IMR-90 (cell line): Measurements from ENCODE around the gene ANTXR1. TPM values are rescaled to one million over a fixed set of nuclear protein-coding genes. Genes with fewer than 3 reads are reported as not detected.

Experiments used
- ATAC-seq: fragments of 200-7000 bp; cut with Tn5 transposase; 2 replicates; pipeline ENCODE4 v1.9.1; 2020; ENCODE audit warnings: low read depth, mild to moderate bottlenecking, moderate library complexity
- BruUV-seq: library from RNA; stranded (reverse); fragments of 400-500 nt; replicated peaks from 2 replicates; lab custom pipeline; 2021; lab: Mats Ljungman, UMichigan
- CTCF ChIA-PET: fragments of 300-600 bp; formaldehyde crosslinking; extraction: SDS; loops from one replicate; lab custom pipeline; 2021; ENCODE audit warnings: antibody characterized with exemption; lab: Yijun Ruan, JAX
- POLR2A ChIA-PET: fragments of 300-600 bp; sonication (Branson Sonifier 250); formaldehyde crosslinking; loops from one replicate; lab custom pipeline; 2022; ENCODE audit warnings: antibody characterized with exemption; ENCODE audit not compliant: unreplicated experiment; lab: Charles Lee
- DNase-seq: peaks from one replicate; pipeline ENCODE4 v3.0.0; 2013
- H2AFZ ChIP-seq: replicated peaks from 2 replicates; pipeline ENCODE3; 2013; ENCODE audit warnings: low read length, mild to moderate bottlenecking; ENCODE audit not compliant: poor library complexity
- H2AK5ac ChIP-seq: 2 replicates; pipeline ENCODE4 v1.6.1; 2013; ENCODE audit warnings: low read depth, low read length, inconsistent platforms
- H2AK9ac ChIP-seq: replicated peaks from 2 replicates; pipeline ENCODE3; 2013; ENCODE audit warnings: mild to moderate bottlenecking, low read depth, low read length, moderate library complexity; ENCODE audit not compliant: poor library complexity
- H2BK120ac ChIP-seq: 2 replicates; pipeline ENCODE4 v1.6.1; 2013; ENCODE audit warnings: low read depth, low read length, inconsistent platforms
- H2BK15ac ChIP-seq: 3 replicates; pipeline ENCODE4 v1.6.1; 2013; ENCODE audit warnings: low read depth, low read length, inconsistent platforms
- H2BK20ac ChIP-seq: 2 replicates; pipeline ENCODE4 v1.6.1; 2013; ENCODE audit warnings: low read depth, mild to moderate bottlenecking, inconsistent platforms, low read length, moderate library complexity
- H2BK5ac ChIP-seq: 2 replicates; pipeline ENCODE4 v1.6.1; 2013; ENCODE audit warnings: mild to moderate bottlenecking, low read depth, low read length, inconsistent platforms; ENCODE audit not compliant: poor library complexity, severe bottlenecking
- H3K14ac ChIP-seq: replicated peaks from 2 replicates; pipeline ENCODE4 v1.6.1; 2013; ENCODE audit warnings: low read depth, low read length, inconsistent platforms
- H3K18ac ChIP-seq: 2 replicates; pipeline ENCODE4 v1.6.1; 2013; ENCODE audit warnings: low read depth, low read length, control low read depth
- H3K23ac ChIP-seq: 2 replicates; pipeline ENCODE4 v1.6.1; 2013; ENCODE audit warnings: low read depth, low read length, inconsistent platforms
- H3K27ac ChIP-seq: 2 replicates; pipeline ENCODE4 v1.5.1; 2013; ENCODE audit warnings: mild to moderate bottlenecking, control low read depth, low read length; ENCODE audit not compliant: insufficient read depth
- H3K27me3 ChIP-seq: 2 replicates; pipeline ENCODE4 v1.6.1; 2013; ENCODE audit warnings: low read length; ENCODE audit not compliant: control insufficient read depth, insufficient read depth
- H3K36me3 ChIP-seq: 2 replicates; pipeline ENCODE4 v1.6.1; 2013; ENCODE audit warnings: low read length, mixed read lengths; ENCODE audit not compliant: control insufficient read depth, insufficient read depth
- H3K4ac ChIP-seq: 2 replicates; pipeline ENCODE4 v1.6.1; 2013; ENCODE audit warnings: low read depth, low read length, inconsistent platforms
- H3K4me1 ChIP-seq: 2 replicates; pipeline ENCODE4 v1.6.1; 2013; ENCODE audit warnings: low read length, mixed read lengths; ENCODE audit not compliant: control insufficient read depth, insufficient read depth
- H3K4me2 ChIP-seq: 2 replicates; pipeline ENCODE4 v1.6.1; 2013; ENCODE audit warnings: low read depth, mild to moderate bottlenecking, control low read depth, low read length, moderate library complexity
- H3K4me3 ChIP-seq: 2 replicates; pipeline ENCODE4 v1.5.1; 2013; ENCODE audit warnings: low read depth, mild to moderate bottlenecking, control low read depth, low read length, moderate library complexity; ENCODE audit not compliant: insufficient read depth
- H3K56ac ChIP-seq: 2 replicates; pipeline ENCODE4 v1.6.1; 2013; ENCODE audit warnings: low read length, inconsistent platforms; ENCODE audit not compliant: insufficient read depth; ENCODE audit errors: extremely low read depth
- H3K79me1 ChIP-seq, 2 experiments: 2 replicates each; pipeline ENCODE4 v1.6.1; 2013; ENCODE audit warnings: low read length in 2 of 2, inconsistent platforms in 1 of 2, low read depth in 1 of 2
- H3K9ac ChIP-seq: 2 replicates; pipeline ENCODE4 v1.6.1; 2013; ENCODE audit warnings: low read depth, low read length, control low read depth
- H3K9me1 ChIP-seq: 2 replicates; pipeline ENCODE4 v1.6.1; 2013; ENCODE audit warnings: low read length, inconsistent platforms; ENCODE audit not compliant: insufficient read depth
- H3K9me3 ChIP-seq: 2 replicates; pipeline ENCODE4 v1.6.1; 2013; ENCODE audit warnings: low read length; ENCODE audit not compliant: control insufficient read depth, insufficient read depth
- H4K20me1 ChIP-seq: 2 replicates; pipeline ENCODE4 v1.6.1; 2013; ENCODE audit warnings: low read length, inconsistent platforms; ENCODE audit not compliant: insufficient read depth
- H4K5ac ChIP-seq: 2 replicates; pipeline ENCODE4 v1.6.1; 2013; ENCODE audit warnings: mild to moderate bottlenecking, low read depth, low read length, control low read depth
- H4K8ac ChIP-seq, 2 experiments: 2 replicates each; pipeline ENCODE4 v1.6.1; 2013; ENCODE audit warnings: low read depth in 2 of 2, low read length in 2 of 2, control low read depth in 1 of 2, inconsistent platforms in 1 of 2
- H4K91ac ChIP-seq: 2 replicates; pipeline ENCODE4 v1.6.1; 2013; ENCODE audit warnings: low read depth, low read length, inconsistent platforms; ENCODE audit not compliant: insufficient read depth
- BHLHE40 ChIP-seq: fragments of 150-350 bp; IDR thresholded peaks from 2 replicates; pipeline ENCODE4 v1.6.1; 2016; ENCODE audit warnings: mild to moderate bottlenecking, low read depth, low read length
- CHD1 ChIP-seq: IDR thresholded peaks from 2 replicates; pipeline ENCODE4 v1.6.1; 2012; ENCODE audit warnings: low read depth, low read length, improper control_type of control experiment
- CTCF ChIP-seq: conservative IDR thresholded peaks from 2 replicates; pipeline ENCODE4 v1.5.1; 2012; ENCODE audit warnings: mild to moderate bottlenecking, low read depth, low read length, improper control_type of control experiment
- ELK1 ChIP-seq: fragments of 150-350 bp; IDR thresholded peaks from 2 replicates; pipeline ENCODE4 v1.6.1; 2016; ENCODE audit warnings: low read depth, mild to moderate bottlenecking, low read length, moderate library complexity, borderline replicate concordance
- FOS ChIP-seq: fragments of 150-350 bp; IDR thresholded peaks from 2 replicates; pipeline ENCODE4 v1.6.1; 2016; ENCODE audit warnings: low read depth, low read length
- MAFK ChIP-seq: IDR thresholded peaks from 2 replicates; pipeline ENCODE4 v1.6.1; 2012; ENCODE audit warnings: low read depth, low read length, improper control_type of control experiment
- MAZ ChIP-seq: IDR thresholded peaks from 2 replicates; pipeline ENCODE4 v1.6.1; 2012; ENCODE audit warnings: low read depth, mild to moderate bottlenecking, low read length, improper control_type of control experiment, moderate library complexity, borderline replicate concordance
- NFE2L2 ChIP-seq: fragments of 150-350 bp; IDR thresholded peaks from 2 replicates; pipeline ENCODE4 v1.6.1; 2016; ENCODE audit warnings: low read depth, mild to moderate bottlenecking, low read length
- POLR2A ChIP-seq: IDR thresholded peaks from 2 replicates; pipeline ENCODE4 v1.6.1; 2012; ENCODE audit warnings: mild to moderate bottlenecking, low read depth, low read length
- RCOR1 ChIP-seq: IDR thresholded peaks from 2 replicates; pipeline ENCODE4 v1.6.1; 2012; ENCODE audit warnings: mild to moderate bottlenecking, low read length, improper control_type of control experiment; ENCODE audit not compliant: insufficient replicate concordance
- RFX5 ChIP-seq: IDR thresholded peaks from 2 replicates; pipeline ENCODE4 v1.8.0; 2012; ENCODE audit warnings: low read depth, mild to moderate bottlenecking, low read length, moderate library complexity
- SMC3 ChIP-seq: fragments of 150-350 bp; IDR thresholded peaks from 2 replicates; pipeline ENCODE4 v1.6.1; 2016; ENCODE audit warnings: low read depth, mild to moderate bottlenecking, antibody characterized with exemption, low read length, moderate library complexity
- USF2 ChIP-seq: fragments of 150-350 bp; IDR thresholded peaks from 2 replicates; pipeline ENCODE4 v1.6.1; 2017; ENCODE audit warnings: mild to moderate bottlenecking, antibody characterized with exemption, low read length, low read depth
- WGBS, 2 experiments: methylation state at CpG; one replicate each; pipeline versions ENCODE4 v1.1.5 to v1.1.7; 2013; ENCODE audit warnings: missing lambda C conversion rate in 2 of 2; ENCODE audit not compliant: insufficient read length in 1 of 2; ENCODE audit errors: extremely low coverage in 2 of 2; 5-methylcytosine and 5-hydroxymethylcytosine counted together
- dilution Hi-C: fragments of 300-500 bp; cut with HindIII; formaldehyde crosslinking; loops from one replicate; pipeline ENCODE4 v1.14.3; 2018; ENCODE audit warnings: low sequenced_read_pairs; ENCODE audit not compliant: unreplicated experiment
- in situ Hi-C: fragments of 300-500 bp; cut with MboI; formaldehyde crosslinking; loops from 3 replicates; pipeline ENCODE4 v1.14.3; 2019; ENCODE audit warnings: low sequenced_read_pairs, inconsistent platforms, mixed read lengths
- intact Hi-C: fragments of 100-400 bp; cut with micrococcal nuclease; formaldehyde crosslinking; loops from 2 replicates; pipeline ENCODE4 v1.10.0; 2022
- polyA plus RNA-seq, 3 experiments: library from polyadenylated mRNA; depleted of rRNA; stranded (reverse); fragments of >200 nt; gene quantifications; 2 replicates each; pipeline ENCODE4 v1.2.3, GENCODE V29; 2012; ENCODE audit warnings: low replicate concordance in 1 of 3
- total RNA-seq: library from RNA; depleted of rRNA; stranded (reverse); fragments of >200 nt; gene quantifications from 2 replicates; pipeline ENCODE4 v1.2.3, GENCODE V29; 2012

ANTXR1 gene
- total and polyA plus RNA-seq, 2 of the 4 experiments (the other 2 are of a cell fraction) = 27.2 to 36.9 TPM

DNA sequence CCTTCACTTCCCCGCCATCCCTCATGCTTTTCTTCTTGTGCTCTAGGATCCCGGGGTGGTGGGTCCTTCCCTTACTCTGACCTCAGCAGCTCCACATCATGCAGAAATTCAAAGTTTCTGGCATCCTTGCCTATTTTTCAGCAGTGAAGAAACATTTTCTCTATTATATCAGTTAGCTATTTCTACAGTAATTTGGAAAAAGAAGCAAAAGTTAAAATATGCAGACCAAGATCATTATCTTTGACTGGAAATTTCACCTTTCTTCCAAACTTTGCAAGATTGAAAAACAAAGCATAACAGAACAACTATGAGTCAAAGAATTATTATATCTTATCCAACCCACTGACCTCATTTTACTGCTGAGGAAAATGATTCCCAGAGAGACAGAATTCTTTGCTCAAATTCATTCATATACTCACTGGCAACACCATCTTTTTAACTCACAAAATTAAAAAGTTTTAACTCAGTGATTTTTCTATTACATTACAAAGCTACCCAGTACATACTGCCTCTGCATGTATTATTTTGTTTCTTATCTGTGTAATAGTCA is 40.5 kb downstream of the ANTXR1 start:
- Histone ChIP-seq H3K4me2 (no peak overlapping the region), H4K8ac (no peak overlapping the region), H4K91ac (no peak overlapping the region), H2AK5ac (no peak overlapping the region), H2BK15ac (no peak overlapping the region), H3K27me3 (no peaks in the 10 kb centered on the region), H3K36me3 (peaks cover 15% of the 10 kb centered on the region), H3K9ac (no peak overlapping the region), H2BK20ac (no peak overlapping the region), H3K4me1 (no peaks in the 10 kb centered on the region), H4K20me1 (peaks cover 18% of the 10 kb centered on the region; the same call in 1 of the 2 replicates), H3K18ac (no peak overlapping the region), H3K23ac (no peak overlapping the region), H3K56ac (no peak overlapping the region), H3K14ac (no peak overlapping the region), H2AK9ac (no peak overlapping the region), H3K27ac (no peak overlapping the region), H3K4ac (no peak overlapping the region), H3K9me1 (peaks cover 4% of the 10 kb centered on the region; the same call in 1 of the 2 replicates), H2BK120ac (no peak overlapping the region), H3K79me1 (peaks cover 41 to 49% of the 10 kb centered on the region in 2 experiments), H2AFZ (no peak overlapping the region), H3K4me3 (no peak overlapping the region), H4K5ac (no peak overlapping the region), H3K9me3 (no peaks in the 10 kb centered on the region), H2BK5ac (no peak overlapping the region)
- no peak for TF ChIP-seq BHLHE40
- TF ChIP-seq USF2 = no peak
- TF ChIP-seq FOS = no peak
- no peak for TF ChIP-seq ELK1
- no peak for TF ChIP-seq NFE2L2
- no peak for TF ChIP-seq SMC3
- TF ChIP-seq CTCF = no peak
- no peak for TF ChIP-seq POLR2A
- no peak for TF ChIP-seq RCOR1
- TF ChIP-seq RFX5 = no peak
- no peak for TF ChIP-seq MAFK
- TF ChIP-seq CHD1 = no peak
- TF ChIP-seq MAZ = no peak
- no peak for DNase-seq
- POLR2A ChIA-PET = no interaction called here
- in situ Hi-C loops (no loop called here), intact Hi-C loops (no loop called here), dilution Hi-C loops (no loop called here)
- ATAC-seq = no peak
- no CpG with 5 or more reads among the region's 2 CpGs for WGBS, 2 experiments
- no TSS peak for BruUV-seq
- CTCF ChIA-PET = interaction anchor here (0.9 kb wide), 1 partner anchor 9 kb away, joined by 3 read pairs; no protein-coding TSS in a partner anchor
